HFFc6 (cell line): Measurements from ENCODE around the gene CGB3. TPM values are rescaled to one million over a fixed set of nuclear protein-coding genes. Genes with fewer than 3 reads are reported as not detected.

Source experiments
- DNase-seq: peaks from one replicate; pipeline ENCODE4 v3.0.0-alpha.2; 2018
- H3K27ac Mint-ChIP-seq: 2 replicates; pipeline ENCODE4 v1.8.0; 2020; ENCODE audit warnings: mild to moderate bottlenecking, mixed read lengths
- H3K27me3 Mint-ChIP-seq: 2 replicates; pipeline ENCODE4 v1.8.0; 2021; ENCODE audit warnings: mild to moderate bottlenecking, moderate library complexity, mixed read lengths; ENCODE audit not compliant: insufficient read depth
- H3K36me3 Mint-ChIP-seq: 2 replicates; pipeline ENCODE4 v1.8.0; 2021; ENCODE audit warnings: low read depth, mixed read lengths
- H3K4me1 Mint-ChIP-seq: 2 replicates; pipeline ENCODE4 v1.8.0; 2020; ENCODE audit warnings: low read depth, mixed read lengths
- H3K4me3 Mint-ChIP-seq: 2 replicates; pipeline ENCODE4 v1.8.0; 2020; ENCODE audit warnings: mild to moderate bottlenecking, moderate library complexity, mixed read lengths
- H3K9me3 Mint-ChIP-seq: 2 replicates; pipeline ENCODE4 v1.8.0; 2020; ENCODE audit warnings: mild to moderate bottlenecking, mixed read lengths
- CTCF ChIP-seq: fragments of 200-600 bp; sonication (generic); IDR thresholded peaks from 2 replicates; pipeline ENCODE4 v1.5.0; 2021; ENCODE audit warnings: antibody characterized with exemption, mild to moderate bottlenecking
- total RNA-seq, 6 experiments: library from RNA; stranded (reverse); fragmentation: NEBNext Ultra II Directional; extraction: Animal tissue kit (Norgen Biotek cat#: 25700); gene quantifications; 2 replicates in 1 of 6; 3 replicates in 5 of 6; pipeline ENCODE4 v1.2.3, GENCODE V29; 2021

The CGB3 gene
- total RNA-seq, 6 experiments from 2014 or later, result not detected

- Mint-ChIP-seq H3K27me3 (peaks cover 1% of the 10 kb centered on the region; the same call in 1 of the 2 replicates), H3K36me3 (peaks cover 10% of the 10 kb centered on the region), H3K27ac (no peak overlapping the region; the same call in 1 of the 2 replicates), H3K9me3 (no peaks in the 10 kb centered on the region), H3K4me1 (peaks cover 10% of the 10 kb centered on the region), H3K4me3 (no peak overlapping the region)
- no peak for DNase-seq
- TF ChIP-seq CTCF, result no peak
Observed at GRCh38 chr19:49004133-49004532, 20.0 kb downstream of the CGB3 start.

- TF ChIP-seq CTCF, result peak; percentile 86
- H3K4me3 Mint-ChIP-seq, result no peak overlapping the region
- peak overlapping the region; percentile 66 for H3K27ac Mint-ChIP-seq
- DNase-seq, result peak; percentile 50
- peaks cover 26% of the 10 kb centered on the region for H3K4me1 Mint-ChIP-seq
- no peaks in the 10 kb centered on the region; the same call in 1 of the 2 replicates for H3K27me3 Mint-ChIP-seq
- peaks cover 11% of the 10 kb centered on the region for H3K36me3 Mint-ChIP-seq
- H3K9me3 Mint-ChIP-seq, result no peaks in the 10 kb centered on the region
Observed at GRCh38 chr19:48999481-49000325, 24.4 kb downstream of the CGB3 start.

GRCh38 chr19:48997972-48998371 is 26.2 kb downstream of the CGB3 start:
- TF ChIP-seq CTCF, result peak; percentile 82
- Mint-ChIP-seq H3K4me1 (peaks cover 35% of the 10 kb centered on the region), H3K36me3 (peaks cover 18% of the 10 kb centered on the region), H3K27me3 (peaks cover 2% of the 10 kb centered on the region; the same call in 1 of the 2 replicates), H3K9me3 (no peaks in the 10 kb centered on the region), H3K4me3 (no peak overlapping the region), H3K27ac (peak overlapping the region; percentile 42; the same call in 1 of the 2 replicates)
- DNase-seq, result peak; percentile 50

GRCh38 chr19:48994035-48994386 is 30.1 kb downstream of the CGB3 start:
- DNase-seq, result no peak

More at GRCh38 chr19:48994035-48994386, 30.1 kb downstream of the CGB3 start:
- Mint-ChIP-seq H3K4me1 (peaks cover 38% of the 10 kb centered on the region), H3K36me3 (peaks cover 24% of the 10 kb centered on the region), H3K27ac (peak overlapping the region; percentile 95), H3K9me3 (no peaks in the 10 kb centered on the region), H3K27me3 (peaks cover 2% of the 10 kb centered on the region; the same call in 1 of the 2 replicates), H3K4me3 (peak overlapping the region; percentile 99)
- TF ChIP-seq CTCF, result no peak
